Heart right ventricle (tissue), 16 donors: ENCODE measurements around the gene SCP2D1. TPM values are rescaled to one million over a fixed set of nuclear protein-coding genes. Genes with fewer than 3 reads are reported as not detected.

ENCODE experiments used
- ATAC-seq, 8 donors: fragments of 200-7000 bp; cut with Tn5 transposase; one replicate each; pipeline ENCODE4 v1.9.1; 2020; ENCODE audit warnings: mild to moderate bottlenecking in 8 of 8, moderate library complexity in 8 of 8, moderate number of reproducible peaks in 1 of 8
- DNase-seq, 2 donors: peaks; one replicate each; pipeline ENCODE4 v3.0.0-alpha.2; 2020
- H3K27ac ChIP-seq, 10 donors: fragments of 200-600 bp; sonication (generic) in 2 of 10; one replicate each; pipeline versions ENCODE4 v1.5.0 to v1.8.0; 2020 to 2022; ENCODE audit warnings: mild to moderate bottlenecking in 3 of 10
- H3K27me3 ChIP-seq, 7 donors: fragments of 200-600 bp; one replicate each; pipeline ENCODE4 v1.8.0; 2021 to 2022; ENCODE audit warnings: mild to moderate bottlenecking in 2 of 7
- H3K36me3 ChIP-seq, 9 donors: fragments of 200-600 bp; sonication (generic) in 1 of 9; one replicate each; pipeline versions ENCODE4 v1.5.0 to v1.8.0; 2020 to 2022; ENCODE audit warnings: mild to moderate bottlenecking in 2 of 9
- H3K4me1 ChIP-seq, 9 donors: fragments of 200-600 bp; sonication (generic) in 1 of 9; one replicate each; pipeline versions ENCODE4 v1.5.0 to v1.8.0; 2020 to 2022; ENCODE audit warnings: mild to moderate bottlenecking in 4 of 9
- H3K4me3 ChIP-seq, 10 donors: fragments of 200-600 bp; sonication (generic) in 2 of 10; one replicate each; pipeline versions ENCODE4 v1.5.0 to v1.8.0; 2020 to 2022; ENCODE audit warnings: mild to moderate bottlenecking in 7 of 10, moderate library complexity in 2 of 10
- H3K9me3 ChIP-seq, 11 donors: fragments of 200-600 bp in 10 of 11; sonication (generic) in 2 of 11; one replicate each; pipeline versions ENCODE4 v1.5.0 to v1.8.0; 2013 to 2022; ENCODE audit warnings: mild to moderate bottlenecking in 2 of 11, control low read depth in 1 of 11, moderate library complexity in 1 of 11
- CTCF ChIP-seq, 9 donors: fragments of 200-600 bp; sonication (generic) in 2 of 9; IDR thresholded peaks; one replicate each; pipeline versions ENCODE4 v1.5.0 to v1.8.0; 2021 to 2022; ENCODE audit warnings: antibody characterized with exemption in 9 of 9, mild to moderate bottlenecking in 5 of 9, moderate library complexity in 1 of 9
- WGBS, 2 donors: extraction: QIAGEN DNeasy Blood & Tissue Kit; methylation state at CpG; one replicate each; pipeline ENCODE4 v1.1.7; 2013; ENCODE audit warnings: inconsistent platforms in 1 of 2; 5-methylcytosine and 5-hydroxymethylcytosine counted together
- intact Hi-C, 10 donors: fragments of 100-400 bp; cut with DNase I; formaldehyde crosslinking; loops; one replicate each; pipeline versions ENCODE4 v1.11.1 to v1.14.2; 2022
- polyA plus RNA-seq, 2 donors: library from polyadenylated mRNA; stranded (reverse); fragments of 200-250 nt; gene quantifications; one replicate each; pipeline ENCODE4 v1.2.3, GENCODE V29; 2013
- total RNA-seq, 10 donors: library from RNA; stranded (reverse); fragmentation: NEBNext Ultra II Directional in 3 of 10; extraction: Animal tissue kit (Norgen Biotek cat#: 25700) in 3 of 10; gene quantifications; one replicate each; pipeline versions ENCODE4 v1.2.1 to v1.2.4, GENCODE V29; 2021 to 2023
- donor health status: Arrhythmogenic right ventricular cardiomyopathy.
- donor health status: ischemic (EF 13 %, LVEDD 7.1; RV severe dilation, severe dysfunction).
- donor health status: healthy with polysubstance abuse.
- donor health status: DM: no; HTN: yes; CAD: no.
- donor health status: DM: no; HTN: no; CAD: no.
- donor health status: ischemic (EF 25% LVEDD 6.9; RV normal size, moderate dysfunction).
- donor health status: ischemic (EF 25% LVEDD 5.7; RV mildly dilated, moderate dysfunction).
- donor health status: healthy.
- donor health status: DM: yes; HTN: yes; CAD: no.
- donor health status: Ischemic cardiomyopathy.
- donor health status: ischemic (EF 35%, LVEDD 5.7; RV mildly dilated, moderate dysfunction).
- donor health status: nonischemic (EF 11% LVEDD 7.7; RV severe dilation, severe dysfunction).
- donor health status: DM: yes; HTN: yes; CAD: no.
- donor health status: PGD.
- donor health status: ischemic (EF 29% LVEDD 5.4; RV normal size, mild dysfunction).
- donor health status: nonischemic (EF 23%, LVEDD 6.1; RV moderate dilation, normal function).

The SCP2D1 gene
- total and polyA plus RNA-seq, 12 donors = 0.45 TPM; not detected in 11

DNA sequence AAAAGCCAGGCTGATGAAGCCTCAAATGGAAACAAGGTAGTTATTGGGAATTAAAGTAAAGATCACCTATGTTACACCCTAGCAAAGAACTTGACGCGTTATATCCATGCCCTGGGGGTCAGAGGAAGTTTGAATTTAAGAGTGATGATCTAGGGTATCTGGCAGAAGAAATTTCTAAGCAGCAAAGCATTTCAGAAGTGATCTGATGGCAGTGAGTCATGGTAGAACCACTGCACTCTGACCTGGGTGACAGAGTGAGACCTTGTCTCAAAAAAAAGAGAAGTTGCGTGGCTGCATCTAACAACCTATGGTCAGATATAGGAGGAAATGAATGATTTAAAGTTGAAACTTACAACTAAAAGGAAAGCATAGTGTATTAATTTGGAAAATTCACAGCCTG is 45.2 kb downstream of the SCP2D1 start:
- 80 to 88% methylated on average over 3 of the region's 3 CpGs for WGBS, 2 donors
- H3K27me3 ChIP-seq = no peaks in the 10 kb centered on the region
- no peak overlapping the region for H3K4me3 ChIP-seq
- DNase-seq (no peak), ATAC-seq (no peak)
- intact Hi-C loops = no loop called here
- H3K27ac ChIP-seq = no peak overlapping the region
- TF ChIP-seq CTCF (IDR thresholded peaks at IDR 0.05) = no peak
- no peaks in the 10 kb centered on the region for H3K36me3 ChIP-seq
- H3K9me3 ChIP-seq = peaks cover 0 to 19% (median 6%) of the 10 kb centered on the region in 11 donors
- no peaks in the 10 kb centered on the region for H3K4me1 ChIP-seq

Other genes with a start within 250 kb of the SCP2D1 start
- gene SMIM26, start 246.4 kb upstream of the SCP2D1 start, total RNA-seq = 100 to 1,000 TPM in 6 of 10 donors, 10 to 100 TPM in 4; 80.7 to 119 (median 105) TPM
- gene SMIM26, start 246.4 kb upstream of the SCP2D1 start, polyA plus RNA-seq = 100 to 1,000 TPM; 145 to 180 TPM
- gene DTD1, start 225.7 kb upstream of the SCP2D1 start, total RNA-seq = 10 to 100 TPM; 11.0 to 21.7 (median 14.3) TPM
- gene DTD1, start 225.7 kb upstream of the SCP2D1 start, polyA plus RNA-seq = 10 to 100 TPM in 1 of 2 donors, 1 to 10 TPM in 1; 5.2 to 31.9 TPM